HG03103 (cell line): Measurements from ENCODE around the gene SHF.
"Not testable (repeated sequence)": the region's sequence is repeated elsewhere in the genome, so short reads cannot be mapped to it uniquely, and the experiment has no call there.

Experiments
- ATAC-seq: cut with Tn5 transposase; IDR thresholded peaks from one replicate; pipeline ENCODE4 v1.9.1; 2021; ENCODE audit warnings: low read depth; ENCODE audit not compliant: unreplicated experiment

The SHF gene, protein sequence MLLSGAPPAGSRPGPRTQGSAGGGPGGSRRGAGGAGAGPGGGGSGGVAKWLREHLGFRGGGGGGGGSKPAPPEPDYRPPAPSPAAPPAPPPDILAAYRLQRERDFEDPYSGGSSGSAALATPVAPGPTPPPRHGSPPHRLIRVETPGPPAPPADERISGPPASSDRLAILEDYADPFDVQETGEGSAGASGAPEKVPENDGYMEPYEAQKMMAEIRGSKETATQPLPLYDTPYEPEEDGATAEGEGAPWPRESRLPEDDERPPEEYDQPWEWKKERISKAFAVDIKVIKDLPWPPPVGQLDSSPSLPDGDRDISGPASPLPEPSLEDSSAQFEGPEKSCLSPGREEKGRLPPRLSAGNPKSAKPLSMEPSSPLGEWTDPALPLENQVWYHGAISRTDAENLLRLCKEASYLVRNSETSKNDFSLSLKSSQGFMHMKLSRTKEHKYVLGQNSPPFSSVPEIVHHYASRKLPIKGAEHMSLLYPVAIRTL

GRCh38 chr15:45187894-45188830 lies at the start of gene SHF:
SHF (minus strand) TSS chr15:45187966; CDS start chr15:45187951, 15 bp downstream.
- ATAC-seq = no peak

DNA sequence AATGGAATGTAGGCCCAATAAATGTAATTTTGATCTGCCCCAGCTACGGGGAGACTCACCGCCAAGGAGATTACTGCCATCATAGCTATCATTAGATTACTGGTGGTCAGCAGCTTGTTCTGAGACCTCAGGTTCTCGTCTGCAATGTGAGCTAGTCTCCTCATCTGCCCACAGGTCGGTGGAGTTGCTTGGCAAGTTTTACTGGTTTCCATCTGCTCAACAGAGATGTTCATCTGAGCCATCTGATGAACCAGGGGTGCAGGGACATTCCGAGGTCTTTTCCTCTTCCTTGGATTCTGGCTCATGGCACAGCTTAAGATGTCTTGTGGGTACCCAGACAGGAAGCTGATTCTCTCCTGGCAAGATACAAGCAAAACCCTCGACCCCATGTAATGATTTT lies 49.0 kb upstream of the SHF start:
- not testable (repeated sequence) for ATAC-seq

GRCh38 chr15:45234562-45235235 lies 46.9 kb upstream of the SHF start:
- ATAC-seq = no peak

DNA sequence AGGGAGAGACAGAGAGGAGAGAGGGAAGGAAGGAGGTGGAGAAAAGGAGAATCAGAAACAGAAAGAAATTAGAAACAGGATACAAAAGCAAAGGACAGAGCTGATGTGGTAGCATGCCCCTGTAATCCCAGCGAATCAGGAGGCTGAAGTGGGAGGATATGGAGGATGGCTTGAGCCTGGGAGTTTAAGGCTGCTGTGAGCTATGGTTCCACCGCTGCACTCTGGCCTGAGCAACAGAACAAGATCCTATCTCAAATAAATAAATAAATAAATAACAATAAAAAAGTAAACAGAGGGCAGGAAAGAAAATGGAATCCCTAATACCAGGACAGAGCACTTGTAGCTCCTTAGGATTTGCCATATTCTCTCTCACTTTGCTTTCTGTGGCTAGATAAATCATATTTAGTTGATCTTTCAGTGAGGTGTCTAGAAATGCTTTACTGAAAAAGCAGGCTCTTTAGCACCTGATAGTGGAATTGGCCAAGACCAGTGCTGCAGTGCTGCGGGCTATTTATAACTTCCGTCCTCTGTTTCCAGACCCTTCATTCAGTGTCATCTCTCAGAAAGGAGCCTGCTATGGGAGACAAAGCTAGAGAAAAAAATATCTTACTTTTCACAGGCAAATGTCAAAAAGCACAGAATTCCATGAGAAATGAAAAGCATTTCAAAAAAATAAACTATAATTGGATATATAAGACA lies 44.2 kb upstream of the SHF start:
- no peak for ATAC-seq

DNA sequence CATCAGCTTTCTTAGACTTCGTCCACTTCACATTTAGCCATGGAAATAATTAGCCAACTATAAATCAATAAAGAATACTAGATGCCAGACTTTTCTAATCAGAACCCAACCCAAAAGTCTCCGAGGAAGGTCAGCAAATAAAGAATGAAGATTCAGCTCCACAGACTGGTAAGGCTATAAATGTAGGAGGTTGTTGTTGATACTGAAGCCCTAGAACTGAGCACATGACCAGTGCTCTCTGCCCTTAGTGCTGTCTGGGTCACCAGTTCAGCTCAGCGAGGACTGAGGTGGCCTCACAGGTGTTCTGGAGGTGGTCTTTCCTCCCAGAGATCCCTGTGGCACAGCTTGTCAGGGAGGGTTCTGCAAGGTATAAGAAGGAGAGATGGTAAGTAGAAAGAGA lies 43.4 kb upstream of the SHF start:
- no peak for ATAC-seq

DNA sequence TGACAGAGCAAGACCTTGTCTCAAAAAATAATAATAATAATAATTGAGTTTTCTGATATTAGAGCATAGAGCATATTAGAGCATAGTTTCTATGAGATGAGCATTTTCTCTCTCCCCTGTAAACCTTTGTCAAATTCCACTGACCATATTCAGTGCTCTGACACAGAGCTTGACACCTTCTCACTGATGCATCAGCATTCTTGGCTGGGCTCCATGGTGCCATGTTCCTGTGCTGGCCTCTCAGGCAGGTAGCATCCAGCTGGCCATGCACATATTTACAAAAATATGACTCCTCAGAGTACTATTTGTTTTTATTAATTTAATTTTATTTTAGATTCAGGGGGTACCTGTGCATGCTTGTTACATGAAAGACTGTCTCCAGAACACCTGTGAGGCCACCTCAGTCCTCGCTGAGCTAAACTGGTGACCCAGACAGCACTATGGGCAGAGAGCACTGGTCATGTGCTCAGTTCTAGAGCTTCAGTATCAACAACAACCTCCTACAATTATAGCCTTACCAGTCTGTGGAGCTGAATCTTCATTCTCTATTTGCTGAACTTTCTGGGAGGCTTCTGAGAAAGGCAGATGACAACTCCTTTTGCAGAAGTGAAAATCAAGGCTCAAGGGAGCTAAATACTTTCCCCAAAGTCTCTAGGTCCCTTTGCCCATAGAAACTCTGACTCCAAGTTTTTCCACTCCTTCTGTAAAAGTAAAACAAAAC lies 42.6 kb upstream of the SHF start:
- ATAC-seq = no peak

DNA sequence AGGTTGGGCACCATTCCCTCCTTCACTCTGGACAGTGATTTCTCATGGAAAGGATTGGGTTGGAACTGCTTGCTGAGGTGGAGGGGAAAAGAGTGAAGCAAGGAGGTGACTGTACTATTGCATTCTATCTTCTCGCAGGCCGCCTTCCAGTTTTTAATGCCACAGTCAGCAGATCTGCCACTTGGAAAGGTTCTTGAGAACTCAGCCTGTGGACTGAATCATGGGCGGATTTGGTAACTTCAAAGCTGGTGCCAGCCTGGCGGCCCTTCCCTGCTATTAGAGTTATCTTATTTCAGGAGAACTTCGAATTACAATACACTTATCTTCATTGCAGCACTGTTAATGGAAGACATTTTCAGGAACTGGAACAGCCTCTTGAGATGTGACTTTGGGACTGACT lies 41.2 kb upstream of the SHF start:
- ATAC-seq = no peak

GRCh38 chr15:45225506-45226273 lies 37.9 kb upstream of the SHF start:
- ATAC-seq = no peak

DNA sequence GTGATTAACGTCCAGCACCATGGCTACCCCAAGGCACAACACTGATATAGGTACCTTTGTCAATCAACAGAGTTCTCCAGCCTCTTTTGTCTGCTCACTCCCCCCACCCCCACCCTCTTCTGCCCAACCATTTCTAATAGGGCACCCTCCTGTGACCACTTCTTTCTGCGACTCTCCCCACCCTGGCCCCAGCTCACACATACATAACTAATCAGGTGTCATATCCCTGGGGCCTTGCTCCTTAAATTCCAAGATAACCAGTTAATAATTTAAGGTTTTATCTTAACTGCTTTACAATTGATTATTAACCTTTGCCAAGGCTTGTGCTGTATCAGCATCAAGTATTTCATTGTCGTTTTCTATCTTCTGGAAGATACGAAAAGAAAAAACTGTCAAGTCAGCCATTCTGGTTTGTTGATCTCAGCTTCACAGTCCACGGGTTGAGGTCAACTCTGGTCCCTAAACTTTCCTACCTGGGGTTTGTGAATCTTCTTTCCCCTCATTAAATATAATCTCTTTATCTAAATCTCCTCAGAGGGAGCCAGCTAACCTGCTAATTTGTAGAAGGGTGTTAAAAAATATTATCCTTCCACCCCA lies 37.0 kb upstream of the SHF start:
- no peak for ATAC-seq

GRCh38 chr15:45221967-45222366 lies 34.2 kb upstream of the SHF start:
- ATAC-seq = no peak

- no peak for ATAC-seq
These were observed 33.4 kb upstream of the SHF start for GRCh38 chr15:45221053-45221599.

- ATAC-seq = no peak
These were observed 24.7 kb upstream of the SHF start for GRCh38 chr15:45212493-45212892.

DNA sequence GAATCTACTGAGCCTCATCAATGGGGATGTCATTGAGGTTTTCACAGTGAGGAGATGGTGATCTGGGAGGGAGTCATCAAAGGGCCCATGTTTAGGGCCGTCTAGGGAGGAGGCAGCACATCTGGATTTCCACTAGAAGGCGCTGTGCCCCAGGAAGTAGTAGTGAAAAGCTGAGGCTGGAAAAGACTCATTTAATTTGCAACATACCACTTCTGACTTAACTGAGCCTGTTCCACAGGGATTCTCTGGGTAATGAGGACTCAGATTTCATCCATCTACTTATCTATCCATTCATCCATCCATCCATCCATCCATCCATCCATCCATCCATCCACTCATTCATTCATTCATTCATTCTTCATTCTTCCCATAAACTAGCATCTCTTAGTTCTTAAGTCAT lies 17.4 kb upstream of the SHF start:
- no peak for ATAC-seq

- no peak for ATAC-seq
These were observed 15.4 kb upstream of the SHF start for GRCh38 chr15:45203182-45203581.

- no peak for ATAC-seq
These were observed 14.1 kb upstream of the SHF start for GRCh38 chr15:45201869-45202268.

DNA sequence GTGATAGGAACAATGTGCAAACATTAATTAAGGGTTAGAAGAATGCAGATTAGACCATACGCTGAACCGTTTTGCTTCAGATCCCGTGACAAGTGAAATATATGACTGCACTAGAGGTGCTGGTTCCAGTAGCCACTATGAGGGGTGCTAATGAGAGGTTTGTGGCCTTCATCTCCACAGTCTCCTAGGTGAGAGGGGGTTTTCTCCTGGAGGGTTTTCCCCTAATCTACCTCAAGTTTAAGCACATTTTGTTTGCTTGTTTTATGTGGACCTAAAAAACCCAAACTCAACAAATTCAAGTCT lies 13.7 kb upstream of the SHF start:
- ATAC-seq = no peak

- ATAC-seq = no peak
These were observed 13.2 kb upstream of the SHF start for GRCh38 chr15:45200799-45201556.
